HL-60/S4 treated with retinoic acid at 250 ng/mL for 4 days and 3 days (cell line): ENCODE results near the gene FLRT1.
"Not testable (repeated sequence)": the region's sequence is repeated elsewhere in the genome, so short reads cannot be mapped to it uniquely, and the experiment has no call there.

Experiments used
- in situ Hi-C: fragments of 300-500 bp; cut with MboI; formaldehyde crosslinking; loops from 2 replicates; pipeline ENCODE4 v1.7.0; 2022; ENCODE audit warnings: low sequenced_read_pairs

Gene FLRT1

DNA sequence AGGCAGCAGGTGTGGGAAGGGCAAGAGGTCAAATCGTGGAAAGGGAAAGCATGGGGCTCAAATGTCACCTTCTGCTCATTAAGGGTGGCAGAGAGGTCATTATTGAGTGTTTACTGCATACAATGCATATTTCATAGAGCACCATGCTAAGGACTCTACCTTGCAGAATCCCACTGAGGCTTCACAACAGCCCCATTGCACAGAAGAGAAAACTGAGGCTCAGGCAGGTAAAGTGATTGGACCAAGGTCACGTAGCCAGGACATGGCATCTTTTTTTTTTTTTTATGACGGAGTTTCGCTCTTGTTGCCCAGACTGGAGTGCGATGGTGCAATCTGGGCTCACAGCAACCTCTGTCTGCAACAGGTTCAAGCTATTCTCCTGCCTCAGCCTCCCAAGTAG is 7.8 kb downstream of the FLRT1 start:
- in situ Hi-C loops = no loop called here

DNA sequence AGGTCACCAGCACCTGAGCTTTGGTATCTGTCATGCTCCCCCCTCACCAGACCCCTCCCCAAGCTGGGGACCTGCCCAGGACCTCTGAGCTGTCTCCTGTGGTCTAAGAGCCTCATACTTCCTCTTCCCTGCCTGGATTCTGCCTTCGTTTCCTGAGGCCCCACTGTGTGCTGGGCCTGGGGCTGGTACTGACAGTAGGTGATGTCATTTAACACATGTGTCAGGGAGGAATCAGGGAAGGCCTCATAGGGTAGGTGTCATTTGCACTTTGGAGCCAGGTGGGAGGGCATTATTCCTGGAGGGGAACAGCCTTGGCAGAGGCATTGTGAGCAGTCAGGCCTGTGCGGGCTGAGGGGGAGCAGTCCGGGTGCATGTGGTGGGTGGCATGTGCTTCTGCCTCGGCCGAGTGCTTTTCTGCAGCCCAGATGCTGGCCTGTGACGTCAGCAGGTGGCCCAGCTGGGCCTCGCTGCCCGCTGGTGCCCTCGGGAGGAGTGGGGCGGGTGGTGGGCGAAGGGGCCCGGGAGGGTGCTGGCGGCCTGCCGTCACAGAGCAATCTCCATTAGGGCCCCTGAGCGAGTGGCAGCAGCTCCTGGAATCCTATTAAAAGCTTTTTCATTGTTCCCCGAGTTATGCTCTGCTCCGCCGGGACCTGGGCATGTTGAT is 9.1 kb downstream of the FLRT1 start:
- in situ Hi-C loops = no loop called here

DNA sequence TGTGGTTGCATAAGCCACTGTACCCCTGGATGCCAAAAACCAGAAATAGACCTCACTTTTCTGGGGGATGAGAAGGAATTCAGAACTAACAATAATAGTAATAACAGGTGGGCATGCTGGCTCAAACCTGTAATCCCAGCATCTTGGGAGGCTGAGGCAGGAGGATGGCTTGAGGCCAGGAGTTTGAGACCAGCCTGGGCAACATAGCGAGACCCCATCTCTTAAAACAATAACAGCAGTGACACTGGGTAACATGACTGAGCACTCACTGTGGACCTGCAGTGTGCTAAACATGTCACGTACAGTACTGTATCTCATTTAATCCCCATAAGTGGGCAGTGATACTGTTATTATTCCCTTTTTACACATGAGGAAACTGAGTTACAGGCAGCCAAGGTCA is 10.0 kb downstream of the FLRT1 start:
- in situ Hi-C loops = no loop called here

DNA sequence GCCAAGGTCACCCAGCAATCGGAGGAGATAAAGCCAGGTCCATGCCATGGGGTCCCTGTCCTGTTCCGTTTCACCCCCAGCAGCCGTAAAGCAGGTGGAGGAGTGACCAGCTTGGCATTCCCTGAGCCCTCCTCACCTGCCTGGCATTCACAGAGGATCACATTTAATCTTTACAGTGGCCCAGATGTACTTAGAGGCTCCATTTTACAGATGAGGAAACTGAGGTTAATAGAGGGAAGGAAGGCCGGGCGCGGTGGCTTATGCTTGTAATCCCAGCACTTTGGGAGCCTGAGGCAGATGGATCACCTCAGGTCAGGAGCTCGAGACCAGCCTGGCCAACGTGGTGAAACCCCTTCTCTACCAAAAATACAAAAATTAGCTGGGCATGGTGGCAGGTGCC is 11.6 kb downstream of the FLRT1 start:
- in situ Hi-C loops = not testable (repeated sequence)

DNA sequence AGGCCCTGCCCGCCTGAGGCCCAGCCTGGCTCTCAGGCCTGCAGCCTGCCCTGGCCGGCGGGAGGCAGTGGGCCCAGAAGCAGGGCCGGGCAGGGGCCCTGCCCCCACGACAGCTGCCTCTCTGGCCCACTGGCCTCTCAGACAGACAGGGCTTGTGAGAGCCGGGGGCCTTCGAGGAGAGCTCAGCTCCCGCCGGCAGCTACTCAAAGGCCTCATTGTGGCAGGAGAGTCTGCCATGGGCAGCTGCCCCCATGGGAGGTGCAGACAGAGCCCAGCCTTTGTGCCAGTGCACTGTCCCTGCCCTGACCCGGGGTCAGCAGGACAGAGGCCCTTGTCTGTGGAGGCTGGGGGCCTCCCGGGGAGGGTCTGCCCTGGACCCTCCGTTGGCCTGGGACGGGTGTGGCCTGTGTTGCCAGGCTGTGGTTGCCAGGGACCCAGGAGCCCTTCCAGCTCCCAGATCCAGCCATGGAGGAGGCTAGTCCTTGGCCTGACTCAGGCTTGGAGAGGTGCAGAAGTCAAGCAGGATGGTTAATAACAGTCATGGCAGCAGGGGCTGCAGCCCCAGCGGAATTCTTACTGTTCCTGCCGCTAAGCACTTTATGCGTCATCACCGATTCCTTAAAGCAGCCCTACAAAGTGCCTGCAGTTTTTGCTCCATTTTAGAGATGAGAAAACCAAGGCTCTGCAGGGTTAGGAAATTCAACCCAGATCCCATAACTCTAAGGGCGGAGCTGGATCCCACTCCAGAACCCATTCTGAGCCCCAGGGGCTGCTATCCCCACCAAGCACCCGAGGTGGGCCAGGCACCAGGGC is 12.5 kb downstream of the FLRT1 start:
- in situ Hi-C loops = no loop called here

DNA sequence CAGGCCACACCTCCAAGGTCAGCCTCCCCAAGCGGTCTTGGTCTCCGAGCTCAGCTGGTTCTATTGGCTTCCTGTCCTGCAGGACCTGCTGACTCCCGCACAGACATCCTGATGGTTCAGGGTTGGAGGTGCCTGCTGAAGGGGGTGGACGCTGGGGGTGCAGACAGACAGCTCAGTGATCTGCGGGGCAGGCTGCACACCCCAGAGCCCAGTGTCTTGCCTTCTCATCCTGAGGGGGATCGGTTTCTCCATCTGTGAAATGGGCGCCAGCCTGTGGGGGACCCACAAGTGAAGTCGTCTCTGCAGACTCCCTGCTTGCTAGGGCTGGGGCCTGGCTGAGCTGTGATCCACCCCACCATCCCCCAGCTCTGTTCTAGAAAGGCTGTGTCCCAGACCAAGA is 13.8 kb downstream of the FLRT1 start:
- in situ Hi-C loops = no loop called here

DNA sequence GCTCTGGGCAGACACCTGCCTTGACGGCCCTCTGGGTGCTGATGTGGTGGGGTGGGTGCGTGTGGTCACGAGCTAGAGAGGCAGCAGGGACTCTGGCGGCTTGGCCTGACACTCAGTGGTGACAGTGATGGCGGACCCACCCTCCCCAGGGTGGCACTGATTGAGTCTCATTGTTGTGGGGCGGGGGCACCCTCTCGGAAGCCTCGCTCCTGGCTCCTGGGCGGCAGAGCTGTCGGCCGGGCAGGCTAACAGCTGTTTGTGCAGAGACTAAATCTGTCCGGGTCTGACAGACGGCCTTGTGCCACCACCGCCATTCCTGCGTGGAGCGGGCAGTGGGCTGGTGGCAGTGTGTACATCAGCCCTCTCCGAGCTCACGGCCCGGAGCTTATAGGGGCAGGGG is 15.6 kb downstream of the FLRT1 start:
- in situ Hi-C loops = no loop called here

DNA sequence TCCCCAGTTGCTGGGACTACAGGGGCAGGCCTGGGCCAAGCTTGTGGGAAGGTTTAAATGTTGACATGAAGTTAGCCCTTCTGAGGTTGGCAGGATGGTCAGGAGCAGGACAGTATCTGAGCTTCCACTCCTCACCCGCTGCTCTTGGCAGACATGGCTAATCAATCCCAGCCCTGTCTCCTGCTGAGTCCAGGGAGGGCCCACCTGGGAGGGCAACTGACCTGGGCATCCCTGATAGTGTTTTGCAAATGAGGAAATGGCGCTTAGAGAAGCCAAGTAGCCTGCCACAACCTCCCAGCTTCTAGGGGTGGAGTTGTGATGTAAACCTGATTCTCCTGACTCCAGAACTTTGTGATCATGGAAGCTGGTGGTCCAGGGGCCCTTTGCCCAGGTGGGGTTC is 16.7 kb downstream of the FLRT1 start:
- in situ Hi-C loops = no loop called here

DNA sequence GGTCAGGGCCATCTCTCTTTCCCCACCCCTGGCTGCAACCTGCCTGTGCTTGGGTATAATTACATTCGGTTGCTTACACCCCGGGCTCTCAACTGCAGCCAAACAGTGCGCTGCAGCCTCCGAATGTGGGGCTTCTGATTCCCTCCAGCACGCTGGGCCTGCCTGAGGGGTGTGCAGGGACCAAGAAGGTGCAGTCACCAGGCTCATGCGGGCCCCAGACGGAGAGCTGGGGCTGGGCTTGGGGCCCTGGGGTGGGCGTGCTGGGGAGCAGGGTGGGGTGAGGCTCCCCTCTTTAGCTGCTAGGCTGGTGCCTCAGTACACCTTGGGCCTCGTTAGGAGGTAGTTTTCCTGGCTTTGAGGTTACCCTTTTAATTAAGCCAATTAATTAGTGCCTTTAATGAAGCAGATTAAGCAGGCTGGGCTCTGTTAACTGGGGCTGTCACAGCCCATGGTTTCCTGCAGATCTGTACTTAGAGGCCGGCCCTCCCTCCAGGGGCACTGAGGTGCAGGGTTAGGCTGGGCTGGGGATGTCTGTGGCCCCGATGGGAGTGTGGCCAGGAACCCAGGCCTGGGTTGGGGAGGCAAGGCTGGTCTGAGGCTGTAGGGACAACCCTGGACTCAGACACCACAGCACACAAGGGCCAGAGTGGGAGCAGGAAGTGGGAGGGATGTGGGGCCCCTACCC is 17.3 kb downstream of the FLRT1 start:
- in situ Hi-C loops = no loop called here

DNA sequence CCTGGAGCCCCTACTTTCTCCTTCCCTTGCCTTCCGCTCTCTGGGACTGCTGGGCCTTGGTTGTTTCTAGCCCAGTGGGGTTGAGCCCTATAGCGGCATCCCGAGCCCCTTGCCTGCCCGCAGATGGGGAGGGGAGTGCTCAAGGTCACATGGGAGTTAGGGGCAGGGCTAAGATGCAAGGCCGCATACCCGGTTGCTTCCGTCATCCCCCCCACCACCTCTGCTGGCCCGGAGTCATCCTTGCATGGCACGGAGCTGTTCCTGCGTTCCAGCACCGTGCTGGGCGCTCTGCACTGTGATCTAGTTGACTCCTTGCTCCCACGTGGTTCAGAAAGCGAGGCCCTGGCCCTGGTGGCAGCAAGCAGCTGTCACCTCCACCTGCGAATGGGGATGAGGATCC is 18.0 kb downstream of the FLRT1 start:
- in situ Hi-C loops = no loop called here

DNA sequence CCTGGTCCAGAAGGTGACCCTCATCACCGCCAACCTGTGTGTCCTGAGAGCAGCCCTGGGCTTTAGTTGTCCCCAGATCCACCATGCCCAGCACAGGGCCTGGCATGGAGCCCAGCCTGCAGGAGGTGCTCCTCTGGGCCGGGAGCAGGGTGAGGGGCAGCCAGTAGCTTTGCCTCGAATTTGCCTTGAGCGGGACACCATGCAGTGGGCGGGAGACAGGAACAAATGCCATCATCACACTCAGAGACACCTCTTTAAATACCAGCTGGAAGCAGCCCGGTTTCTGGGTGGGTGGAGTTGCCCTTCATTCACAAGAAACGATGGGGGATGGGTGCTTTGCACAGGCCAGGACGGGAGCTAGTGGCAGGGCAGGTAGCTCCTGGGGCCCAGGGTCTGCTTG is 19.3 kb downstream of the FLRT1 start:
- in situ Hi-C loops = no loop called here

DNA sequence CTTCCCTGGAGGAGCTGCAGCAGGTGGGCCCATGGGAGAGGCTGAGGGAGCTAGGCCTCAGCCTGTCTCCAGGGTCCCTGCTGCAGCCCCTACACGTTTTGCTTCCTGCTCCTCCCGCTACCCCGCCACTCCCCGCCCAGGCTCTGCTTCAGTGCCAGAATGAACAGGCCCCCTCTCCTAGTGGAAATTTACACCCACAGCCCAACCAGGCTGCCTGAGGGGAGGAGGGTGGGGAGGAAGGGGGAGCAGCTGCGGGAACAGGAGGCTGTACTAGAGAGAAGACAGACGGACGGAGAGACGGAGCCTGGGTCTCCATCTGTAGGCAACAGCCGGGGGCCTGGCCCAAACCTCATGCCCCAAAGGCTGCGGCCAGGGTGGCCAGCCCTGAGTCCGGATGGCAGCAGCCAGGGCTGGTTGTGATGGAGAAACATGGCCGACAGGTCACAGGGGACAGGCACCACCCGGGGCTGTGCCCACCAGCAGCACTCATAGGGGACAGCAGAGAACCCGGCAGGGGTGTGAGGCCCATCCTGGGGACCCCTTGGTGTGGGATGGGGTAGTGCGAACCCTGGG is 20.6 kb downstream of the FLRT1 start:
- in situ Hi-C loops = no loop called here

DNA sequence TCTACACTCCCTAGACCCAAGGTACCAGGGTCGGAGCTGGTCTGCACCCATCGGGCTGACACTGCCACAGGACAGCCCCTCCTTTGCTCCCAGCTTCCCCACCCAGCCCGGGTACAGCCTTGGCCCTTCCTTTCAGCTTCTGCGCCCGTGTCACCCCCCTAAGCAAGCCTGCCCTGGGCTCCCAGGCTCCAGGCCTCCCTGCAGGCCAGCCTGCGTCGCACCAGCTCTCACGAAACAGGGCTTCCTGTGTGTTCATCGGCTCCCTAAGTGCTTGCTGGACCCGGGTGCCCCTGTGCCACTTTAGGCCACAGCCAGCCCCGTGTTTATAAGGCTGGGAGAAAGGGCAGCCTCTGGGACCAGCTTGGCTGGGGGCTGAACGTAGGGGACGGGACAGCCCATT is 21.1 kb downstream of the FLRT1 start:
- in situ Hi-C loops = no loop called here

DNA sequence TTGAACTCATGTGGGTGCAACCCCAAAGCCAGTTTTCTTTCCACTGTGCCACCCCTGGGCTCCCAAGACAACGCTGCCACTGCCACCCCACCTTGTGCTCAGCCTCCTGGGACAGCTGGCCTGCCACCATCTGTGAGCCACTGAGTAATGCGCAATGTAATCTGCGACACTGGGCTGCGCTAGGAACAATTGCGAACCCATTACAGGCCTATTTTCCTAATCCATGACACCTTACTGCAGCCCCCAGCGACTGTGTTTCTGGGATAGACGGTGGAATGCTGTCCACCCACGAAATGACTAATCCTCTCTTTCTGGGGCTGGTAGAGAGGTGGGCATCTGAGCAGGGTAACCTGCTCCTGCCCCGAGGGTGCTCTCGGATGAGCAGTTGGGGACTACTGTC is 22.2 kb downstream of the FLRT1 start:
- in situ Hi-C loops = no loop called here

DNA sequence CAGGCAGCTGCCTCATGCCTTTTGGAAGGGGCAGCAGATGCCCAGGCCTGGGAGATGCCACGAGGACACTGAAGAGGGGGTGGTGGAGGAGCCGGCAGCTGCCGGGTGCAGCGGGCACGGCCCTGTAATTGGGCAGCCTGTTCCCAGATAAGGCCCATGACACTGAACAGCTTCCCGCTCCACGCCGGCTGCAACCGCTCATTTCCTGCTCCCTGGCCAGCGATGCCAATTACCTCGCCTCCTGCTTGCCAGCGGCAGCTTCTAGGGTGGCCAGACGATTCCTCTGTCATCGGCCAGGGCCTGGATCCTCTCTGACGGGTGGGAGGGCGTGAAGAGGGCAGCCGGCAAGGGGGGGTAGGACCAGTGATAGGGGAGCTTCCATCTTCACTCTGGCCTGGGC is 22.8 kb downstream of the FLRT1 start:
- in situ Hi-C loops = no loop called here

DNA sequence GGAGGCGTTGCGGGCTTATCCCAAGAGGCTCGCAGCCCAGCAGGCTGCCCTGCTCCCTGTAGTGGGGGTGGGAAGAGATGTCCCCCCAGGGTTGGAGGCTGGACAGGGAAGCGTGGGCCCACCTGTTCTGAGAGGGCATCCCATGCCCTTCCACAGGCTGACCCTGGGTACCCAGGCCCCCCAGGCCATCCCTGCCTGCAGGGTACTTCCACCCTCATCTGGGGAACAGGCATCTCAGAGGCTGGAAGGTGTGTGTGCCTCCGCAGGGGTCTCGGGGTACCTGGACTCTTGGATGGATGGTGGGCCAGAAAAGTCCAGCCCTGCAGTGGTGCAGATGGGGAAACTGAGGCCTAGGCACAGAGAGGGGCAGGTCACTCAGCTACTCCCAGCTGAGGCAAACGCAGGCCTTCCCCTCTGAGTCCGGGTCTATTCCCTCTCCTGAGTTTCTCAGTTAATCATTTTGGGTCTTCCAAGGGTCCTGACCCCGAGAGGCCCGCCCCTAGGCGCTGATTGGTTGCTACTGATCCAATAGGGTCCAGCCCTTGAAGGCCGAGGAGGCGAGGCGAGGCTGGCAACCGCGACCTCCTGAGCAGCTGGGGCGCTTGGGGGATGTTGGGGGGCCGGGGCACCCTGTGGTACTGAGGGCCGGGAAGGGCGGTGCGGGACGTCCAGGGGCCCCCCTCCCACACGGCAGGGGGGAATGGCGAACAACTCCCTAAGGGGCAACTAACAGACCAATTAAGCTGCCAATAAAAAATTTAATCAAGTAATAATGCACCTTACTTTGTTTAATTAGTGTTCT is 23.8 kb downstream of the FLRT1 start:
- in situ Hi-C loops = no loop called here

DNA sequence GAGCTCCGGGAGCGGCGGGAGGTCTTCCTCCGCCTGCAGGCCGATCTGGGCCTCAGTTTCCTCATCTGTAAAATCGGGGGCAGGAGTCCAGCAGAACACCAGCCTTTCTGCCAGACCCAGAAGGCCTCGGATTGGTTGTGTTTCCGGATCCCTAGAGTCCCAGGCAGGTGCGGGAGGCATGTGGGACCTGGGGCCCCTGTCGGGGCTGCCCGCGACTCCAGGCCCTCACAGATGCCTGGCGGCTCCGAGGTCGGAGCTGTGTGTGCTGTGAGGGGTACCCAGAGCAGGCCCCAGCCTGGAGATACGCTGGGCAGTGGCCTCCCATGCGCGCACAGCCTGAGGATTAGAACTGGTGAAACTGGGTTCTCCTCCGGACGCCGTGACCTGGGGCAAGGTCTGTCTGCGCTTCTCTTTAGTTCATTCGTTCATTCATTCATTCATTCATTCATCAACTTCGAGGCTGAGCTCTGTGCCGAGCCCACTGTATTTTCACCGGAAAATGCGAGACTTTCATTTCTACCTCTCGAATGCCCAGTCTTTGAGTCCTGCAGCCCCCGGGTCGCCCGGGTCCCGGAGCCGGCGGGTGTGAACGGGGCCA is 24.6 kb downstream of the FLRT1 start:
- in situ Hi-C loops = no loop called here

DNA sequence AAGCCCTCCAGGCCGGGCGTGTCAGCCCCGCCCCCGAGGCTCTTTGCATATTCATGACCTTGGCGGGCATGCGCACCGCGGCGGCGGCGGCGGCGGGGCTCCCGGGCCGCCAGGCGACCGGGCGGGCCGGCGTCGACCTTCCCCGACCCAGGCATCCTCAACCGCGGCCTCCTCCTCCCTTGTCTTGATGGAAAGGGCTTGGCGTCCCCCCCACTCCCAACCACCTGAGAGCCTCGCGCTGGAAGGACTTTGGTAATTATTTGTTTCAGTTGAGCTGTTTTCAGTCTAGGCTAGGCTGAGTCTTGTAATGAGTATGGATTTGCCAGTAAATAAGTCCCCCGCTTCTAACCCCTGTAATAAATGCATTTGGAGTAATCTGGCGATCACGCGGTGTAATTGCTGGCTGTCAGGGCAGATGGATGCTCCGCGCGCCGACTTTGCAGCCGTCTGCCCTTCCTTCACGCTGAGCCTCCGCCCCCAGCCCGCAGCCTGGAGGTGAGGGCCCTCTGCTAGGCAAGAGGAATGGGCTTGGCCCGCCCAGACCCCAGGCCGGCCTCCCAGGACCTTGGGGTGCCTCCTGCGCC is 25.2 kb downstream of the FLRT1 start:
- in situ Hi-C loops = no loop called here

DNA sequence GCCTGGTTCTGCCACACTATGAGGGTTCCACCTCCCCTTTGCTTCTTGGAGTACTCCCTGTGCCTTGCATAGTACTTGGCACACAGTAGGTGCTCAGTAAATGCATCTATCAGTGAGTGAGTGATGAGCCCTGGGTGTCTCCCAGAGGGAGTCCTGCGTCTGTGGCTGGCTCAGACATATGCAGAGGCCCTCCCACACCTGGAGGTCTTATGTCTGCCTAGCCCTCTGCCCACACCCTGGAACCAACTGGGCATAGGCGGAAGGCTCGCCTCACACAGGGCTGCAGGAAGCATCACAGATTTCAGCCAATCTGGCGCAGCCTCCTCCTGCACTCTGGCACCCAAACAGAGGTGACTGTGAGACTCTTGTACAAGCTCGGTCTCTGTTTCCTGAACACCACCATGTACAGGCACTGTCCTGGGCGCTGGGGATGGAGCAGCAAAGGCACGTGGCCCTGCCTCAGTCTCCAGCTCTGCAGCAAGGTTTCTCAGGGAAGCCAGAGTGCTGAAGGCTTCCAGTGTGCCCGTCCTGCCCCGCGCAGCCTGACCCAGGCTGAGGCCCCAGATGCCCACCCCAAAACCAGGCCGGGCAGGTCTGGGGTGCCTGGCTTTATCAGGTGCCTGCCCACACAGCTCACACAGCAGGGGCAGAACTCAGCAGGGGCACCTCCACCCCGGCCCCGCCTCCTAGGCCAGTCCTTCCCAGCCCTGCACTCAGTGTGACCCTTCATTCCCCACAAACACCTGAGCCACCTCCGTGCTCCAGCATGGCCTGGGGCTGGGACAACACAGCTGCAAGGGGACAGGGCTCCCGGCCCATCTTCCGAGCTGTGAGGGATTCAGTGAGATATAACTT is 26.7 kb downstream of the FLRT1 start:
- in situ Hi-C loops = no loop called here
